ENCODE results near the gene MRTFB.

MRTFB gene

GRCh38 chr16:14198572-14198971 lies 127.5 kb downstream of the MRTFB start:
- DNase-seq (ENCODE audit: extremely low read depth, low read depth) = no peak
- no peak overlapping the region for H3K4me3 ChIP-seq (replicated peaks; ENCODE audit: low read depth, low read length)
- TF ChIP-seq CTCF (IDR thresholded peaks at IDR 0.05; ENCODE audit: low read depth, low read length, missing control alignments) = no peak

GRCh38 chr16:14199199-14199598 lies 128.1 kb downstream of the MRTFB start:
- no peak for TF ChIP-seq CTCF (IDR thresholded peaks at IDR 0.05; ENCODE audit: low read depth, low read length, missing control alignments)
- no peak overlapping the region for H3K4me3 ChIP-seq (replicated peaks; ENCODE audit: low read depth, low read length)
- no peak for DNase-seq (ENCODE audit: extremely low read depth, low read depth)

DNA sequence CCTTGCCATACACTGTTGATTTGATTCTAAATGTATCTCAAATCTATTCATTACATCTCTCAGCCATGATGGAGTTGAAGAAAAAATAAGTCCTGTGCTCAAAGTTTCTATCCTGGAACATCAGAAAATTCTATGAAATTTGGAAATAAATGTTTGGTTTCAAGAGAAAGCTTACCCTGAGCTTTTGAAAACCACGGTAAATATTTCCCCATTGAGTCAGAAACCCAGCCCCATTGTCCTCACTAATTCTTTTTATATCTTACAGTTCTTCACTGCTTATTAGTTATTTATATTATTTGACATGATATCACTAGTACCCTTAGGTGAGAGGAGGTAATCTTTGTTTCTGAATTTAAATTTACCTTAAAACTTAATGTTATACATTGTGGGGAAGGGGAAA lies 128.5 kb downstream of the MRTFB start:
- DNase-seq (ENCODE audit: extremely low read depth, low read depth) = no peak
- no peak overlapping the region for H3K4me3 ChIP-seq (replicated peaks; ENCODE audit: low read depth, low read length)
- no peak for TF ChIP-seq CTCF (IDR thresholded peaks at IDR 0.05; ENCODE audit: low read depth, low read length, missing control alignments)

DNA sequence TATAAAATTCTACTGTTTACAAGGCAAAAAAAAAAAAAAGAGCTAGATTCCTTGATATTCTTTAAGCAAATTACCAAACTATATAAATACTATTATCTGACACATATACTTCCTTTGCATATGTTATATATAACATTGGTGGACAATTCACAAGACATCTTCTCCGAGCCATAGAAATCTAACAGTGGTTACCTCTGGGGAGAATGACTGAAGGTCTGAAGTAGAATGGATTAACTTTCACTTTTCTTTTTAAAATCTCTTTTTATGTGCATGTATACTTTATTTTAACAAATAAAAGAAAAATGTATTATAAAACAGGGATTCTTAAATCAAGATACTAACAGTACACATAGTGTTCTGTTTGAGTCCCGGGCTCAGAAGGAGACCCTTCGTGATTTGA lies 131.0 kb downstream of the MRTFB start:
- TF ChIP-seq CTCF (IDR thresholded peaks at IDR 0.05; ENCODE audit: low read depth, low read length, missing control alignments) = no peak
- no peak for DNase-seq (ENCODE audit: extremely low read depth, low read depth)
- no peak overlapping the region for H3K4me3 ChIP-seq (replicated peaks; ENCODE audit: low read depth, low read length)

- no peak for TF ChIP-seq CTCF (IDR thresholded peaks at IDR 0.05; ENCODE audit: low read depth, low read length, missing control alignments)
- DNase-seq (ENCODE audit: extremely low read depth, low read depth) = no peak
These were observed 131.6 kb downstream of the MRTFB start for GRCh38 chr16:14202697-14203096.

GRCh38 chr16:14203166-14203565 lies 132.0 kb downstream of the MRTFB start:
- TF ChIP-seq CTCF (IDR thresholded peaks at IDR 0.05; ENCODE audit: low read depth, low read length, missing control alignments) = no peak
- no peak for DNase-seq (ENCODE audit: extremely low read depth, low read depth)

More at GRCh38 chr16:14202697-14203096, 131.6 kb downstream of the MRTFB start:
- H3K4me3 ChIP-seq (replicated peaks; ENCODE audit: low read depth, low read length) = no peak overlapping the region

GRCh38 chr16:14205666-14206065 lies 134.5 kb downstream of the MRTFB start:
- no peak overlapping the region for H3K4me3 ChIP-seq (replicated peaks; ENCODE audit: low read depth, low read length)
- DNase-seq (ENCODE audit: extremely low read depth, low read depth) = no peak
- no peak for TF ChIP-seq CTCF (IDR thresholded peaks at IDR 0.05; ENCODE audit: low read depth, low read length, missing control alignments)

More at GRCh38 chr16:14203166-14203565, 132.0 kb downstream of the MRTFB start:
- H3K4me3 ChIP-seq (replicated peaks; ENCODE audit: low read depth, low read length) = no peak overlapping the region
